Measurements from ENCODE around the gene QRICH1. TPM values are rescaled to one million over a fixed set of nuclear protein-coding genes. Genes with fewer than 3 reads are reported as not detected.

The QRICH1 gene
- total and polyA plus RNA-seq, 10 of the 15 experiments (the other 5 are each of a cell fraction or from before 2014, with no cell fraction given): 22.2 to 116 (median 81.4) TPM

- TF ChIP-seq KLF5 (IDR thresholded peaks at IDR 0.05; ENCODE audit: partially characterized antibody) (no peak), BCLAF1 (IDR thresholded peaks at IDR 0.05) (no peak), HDAC6 (IDR thresholded peaks at IDR 0.05; ENCODE audit: unreplicated experiment) (no peak), ZBTB33 (IDR thresholded peaks at IDR 0.05) (no peak)
These were observed 65.6 kb downstream of the QRICH1 start (continued) for GRCh38 chr3:49028298-49028672.

- SMC1A ChIA-PET (ENCODE audit: uncharacterized antibody, unreplicated experiment): interaction anchor here (1.1 kb wide), 1 partner anchor 39 kb away, joined by 3 read pairs; no protein-coding TSS in a partner anchor
- Histone ChIP-seq H4K20me1 (ENCODE audit: control insufficient read depth, insufficient read depth) (no peaks in the 10 kb centered on the region), H3K9ac (ENCODE audit: control insufficient read depth, insufficient read depth, low read length) (peak overlapping the region; percentile 13; the same call in 1 of the 2 replicates), H3K4me3 (0 out of 2 replicates have a peak overlapping the region, but pooled peaks have one; percentile 79), H3K36me3 (ENCODE audit: control insufficient read depth in 2 of 2, insufficient read depth in 2 of 2, low read length in 1 of 2) (peaks cover 31 to 38% of the 10 kb centered on the region in 2 experiments), H3K9me3 (replicated peaks; ENCODE audit: control insufficient read depth, insufficient read depth, low read length) (no peaks in the 10 kb centered on the region), H3K4me2 (ENCODE audit: control insufficient read depth, insufficient read depth) (peak overlapping the region; percentile 65), H3K27ac (ENCODE audit: control insufficient read depth, insufficient read depth) (no peak overlapping the region), H3K79me2 (ENCODE audit: control insufficient read depth, insufficient read depth, low read length) (peaks cover 40% of the 10 kb centered on the region), H3K27me3 (replicated peaks in 1 of 2; ENCODE audit: control insufficient read depth in 2 of 2, insufficient read depth in 2 of 2, low read length in 1 of 2) (no peaks in the 10 kb centered on the region), H3K4me1 (ENCODE audit: control insufficient read depth, insufficient read depth, low read length) (peaks cover 16% of the 10 kb centered on the region), H2AFZ (ENCODE audit: control insufficient read depth, low read depth, low read length) (no peak overlapping the region)
- CTCF ChIA-PET: interaction anchor here (2.3 kb wide), 1 partner anchor 38 kb away, joined by 45 read pairs; the partner anchor contains the start of gene P4HTM
- TF ChIP-seq POLR2AphosphoS2 (IDR thresholded peaks at IDR 0.05; ENCODE audit: low read depth, low read length): 0 out of 2 replicates have a peak, but pooled peaks have one; percentile 37
- TF ChIP-seq ATF2 (IDR thresholded peaks at IDR 0.05; ENCODE audit: low read length): no peak
- ATAC-seq (no peak), DNase-seq (ENCODE audit: low read depth, low spot score) (no peak), FAIRE-seq (no peak)
- POLR2A ChIA-PET: interaction anchor here (2.2 to 2.3 kb wide), 2 partner anchors 8 to 21 kb away, joined by 8 to 22 read pairs; partner anchors contain the start of genes DALRD3 and WDR6
- in situ Hi-C loops (cut with MboI): no loop called here
- RAD21 ChIA-PET (ENCODE audit: unreplicated experiment): interaction anchor here (2.2 to 2.3 kb wide), 2 partner anchors 20 to 39 kb away, joined by 15 to 32 read pairs; partner anchors contain the start of genes P4HTM and WDR6
- BruUV-seq (replicated peaks): no TSS peak
- intact Hi-C loops (cut with micrococcal nuclease; ENCODE audit: unreplicated experiment): loop anchor here (2.0 to 10.0 kb wide), 3 partner anchors 67 to 647 kb away; partner anchors contain the start of genes APEH, QRICH1 and USP4
- 87% methylated on average over 9 of the region's 9 CpGs for WGBS (ENCODE audit: insufficient coverage, insufficient replicate concordance, low lambda C conversion rate, missing lambda C conversion rate)
These were observed 66.2 kb downstream of the QRICH1 start for GRCh38 chr3:49027634-49028033.
